Activated T-cell treated with anti-CD3 and anti-CD28 coated beads, Interleukin-2, amount 50 U/mL, for 4 hours (primary cell): ENCODE data around the gene PTPA. TPM values are rescaled to one million over a fixed set of nuclear protein-coding genes. Genes with fewer than 3 reads are reported as not detected.
A peak's percentile ranks its signal among the peaks of the same experiment; 100 is the strongest.
"Not testable (repeated sequence)": the region's sequence is repeated elsewhere in the genome, so short reads cannot be mapped to it uniquely, and the experiment has no call there.

Experiments
- ATAC-seq, 2 donors: fragments of 200-7000 bp; cut with Tn5 transposase; one replicate each; pipeline ENCODE4 v1.10.0; 2021
- DNase-seq: peaks from one replicate; pipeline ENCODE4 v3.0.0-alpha.2; 2020
- H3K27me3 Mint-ChIP-seq: one replicate; pipeline ENCODE4 v1.8.0; 2021; ENCODE audit warnings: low read depth, mixed read lengths
- H3K36me3 Mint-ChIP-seq: one replicate; pipeline ENCODE4 v1.8.0; 2022; ENCODE audit warnings: mixed read lengths; ENCODE audit not compliant: insufficient read depth
- H3K4me1 Mint-ChIP-seq: one replicate; pipeline ENCODE4 v1.8.0; 2021; ENCODE audit warnings: low read depth, mixed read lengths
- H3K4me3 Mint-ChIP-seq: one replicate; pipeline ENCODE4 v1.8.0; 2021; ENCODE audit warnings: mild to moderate bottlenecking, moderate library complexity, mixed read lengths
- H3K9me3 Mint-ChIP-seq: one replicate; pipeline ENCODE4 v1.8.0; 2021; ENCODE audit warnings: mixed read lengths
- total RNA-seq, 3 donors: library from RNA; stranded (reverse); gene quantifications; one replicate each; pipeline ENCODE4 v1.2.1, GENCODE V29; 2021

Gene PTPA
- total RNA-seq, 3 donors from 2014 or later = 80.7 to 90.2 (median 89.9) TPM

GRCh38 chr9:129111528-129112151 is 425 bp downstream of the PTPA start:
- Mint-ChIP-seq H3K36me3 (peaks cover 1% of the 10 kb centered on the region), H3K9me3 (no peaks in the 10 kb centered on the region), H3K4me3 (peak overlapping the region; percentile 95), H3K4me1 (peaks cover 27% of the 10 kb centered on the region), H3K27me3 (no peaks in the 10 kb centered on the region)
- DNase-seq (no peak), ATAC-seq (peak in 1 of 2 donors; percentile 4)

DNA sequence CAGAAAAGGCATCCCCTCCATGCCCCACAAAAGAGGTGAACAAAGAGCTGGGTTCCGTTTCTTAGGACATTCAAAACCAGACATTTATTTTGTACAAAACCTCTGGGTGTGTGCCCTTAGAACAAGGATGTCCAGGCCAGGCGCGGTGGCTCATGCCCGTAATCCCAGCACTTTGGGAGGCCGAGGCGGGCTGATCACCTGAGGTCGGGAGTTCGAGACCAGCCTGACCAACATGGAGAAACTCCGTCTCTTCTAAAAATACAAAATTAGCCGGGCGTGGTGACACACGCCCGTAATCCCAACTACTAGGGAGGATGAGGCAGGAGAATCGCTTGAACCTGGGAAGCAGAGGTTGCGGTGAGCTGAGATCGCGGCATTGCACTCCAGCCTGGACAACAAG is 1.3 kb downstream of the PTPA start:
- H3K9me3 Mint-ChIP-seq, ATAC-seq, DNase-seq, H3K36me3 Mint-ChIP-seq, H3K27me3 Mint-ChIP-seq: not testable (repeated sequence)
- H3K4me1 Mint-ChIP-seq = peaks cover 27% of the 10 kb centered on the region
- H3K4me3 Mint-ChIP-seq = peak overlapping the region; percentile 95

DNA sequence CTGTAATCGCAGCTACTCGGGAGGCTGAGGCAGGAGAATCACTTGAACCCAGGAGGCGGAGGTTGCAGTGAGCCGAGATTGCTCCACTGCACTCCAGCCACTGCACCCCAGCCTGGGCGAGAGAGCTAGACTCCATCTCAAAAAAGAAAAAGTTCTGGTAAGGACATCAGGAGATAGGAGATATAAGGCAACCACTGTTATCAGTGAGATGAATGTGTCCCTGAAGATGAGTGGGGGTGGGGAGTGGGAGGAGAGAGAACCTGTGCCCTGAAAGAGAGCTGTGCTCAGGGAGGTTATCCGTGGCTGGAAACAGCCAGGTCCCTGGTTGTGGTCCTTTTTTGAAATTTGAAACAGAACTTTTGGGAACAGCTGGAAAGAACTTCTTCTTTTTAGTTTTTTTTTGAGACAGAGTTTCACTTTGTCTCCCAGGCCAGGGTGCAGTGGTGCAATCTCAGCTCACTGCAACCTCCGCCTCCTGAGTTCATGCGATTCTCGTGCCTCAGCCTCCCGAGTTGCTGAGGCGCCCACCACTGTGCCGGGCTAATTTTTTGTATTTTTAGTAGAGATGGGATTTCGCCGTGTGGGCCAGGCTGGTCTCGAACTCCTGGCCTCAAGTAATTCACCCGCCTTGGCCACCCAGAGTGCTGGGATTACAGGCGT is 2.6 kb downstream of the PTPA start:
- H3K9me3 Mint-ChIP-seq = no peaks in the 10 kb centered on the region
- H3K4me3 Mint-ChIP-seq = no peak overlapping the region
- H3K36me3 Mint-ChIP-seq = no peaks in the 10 kb centered on the region
- ATAC-seq = no peak
- peaks cover 27% of the 10 kb centered on the region for H3K4me1 Mint-ChIP-seq
- no peak for DNase-seq
- H3K27me3 Mint-ChIP-seq = no peaks in the 10 kb centered on the region

- DNase-seq = no peak
- ATAC-seq = no peak
- H3K9me3 Mint-ChIP-seq = no peaks in the 10 kb centered on the region
- peaks cover 11% of the 10 kb centered on the region for H3K4me1 Mint-ChIP-seq
- no peak overlapping the region for H3K4me3 Mint-ChIP-seq
- H3K36me3 Mint-ChIP-seq = peaks cover 17% of the 10 kb centered on the region
- no peaks in the 10 kb centered on the region for H3K27me3 Mint-ChIP-seq
These were observed 7.6 kb downstream of the PTPA start for GRCh38 chr9:129118799-129119198.

- Mint-ChIP-seq H3K36me3 (peaks cover 22% of the 10 kb centered on the region), H3K27me3 (no peaks in the 10 kb centered on the region), H3K4me1 (no peaks in the 10 kb centered on the region), H3K9me3 (no peaks in the 10 kb centered on the region), H3K4me3 (no peak overlapping the region)
- DNase-seq (no peak), ATAC-seq (no peak)
These were observed 10.3 kb downstream of the PTPA start for GRCh38 chr9:129121483-129121882.

DNA sequence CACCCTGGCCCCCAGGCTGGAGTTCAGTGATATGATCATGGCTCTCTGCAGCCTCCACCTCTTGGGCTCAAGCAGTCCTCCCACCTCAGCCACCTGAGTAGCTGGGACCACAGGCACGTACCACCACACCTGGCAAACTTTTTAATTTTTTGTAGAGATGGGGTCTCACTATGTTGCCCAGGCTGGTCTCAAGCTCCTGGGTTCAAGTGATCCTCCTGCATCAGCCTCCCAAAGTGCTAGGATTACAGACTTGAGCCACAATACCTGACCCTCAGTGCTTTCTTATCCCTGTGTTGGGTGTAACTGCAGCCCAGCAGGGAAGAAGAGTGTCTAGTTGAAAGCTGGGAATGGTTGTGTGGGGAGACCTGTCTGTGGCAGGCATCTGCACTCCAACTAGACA is 10.9 kb downstream of the PTPA start:
- Mint-ChIP-seq H3K36me3 (peaks cover 22% of the 10 kb centered on the region), H3K27me3 (no peaks in the 10 kb centered on the region), H3K4me1 (no peaks in the 10 kb centered on the region), H3K4me3 (no peak overlapping the region), H3K9me3 (no peaks in the 10 kb centered on the region)
- no peak for DNase-seq
- no peak for ATAC-seq

GRCh38 chr9:129122976-129123375 is 11.8 kb downstream of the PTPA start:
- not testable (repeated sequence) for DNase-seq, H3K9me3 Mint-ChIP-seq, ATAC-seq, H3K4me1 Mint-ChIP-seq, H3K27me3 Mint-ChIP-seq, H3K4me3 Mint-ChIP-seq
- peaks cover 29% of the 10 kb centered on the region for H3K36me3 Mint-ChIP-seq

- no peaks in the 10 kb centered on the region for H3K27me3 Mint-ChIP-seq
- H3K4me3 Mint-ChIP-seq = no peak overlapping the region
- no peaks in the 10 kb centered on the region for H3K9me3 Mint-ChIP-seq
- H3K4me1 Mint-ChIP-seq = no peaks in the 10 kb centered on the region
- DNase-seq (no peak), ATAC-seq (no peak)
- peaks cover 31% of the 10 kb centered on the region for H3K36me3 Mint-ChIP-seq
These were observed 13.4 kb downstream of the PTPA start for GRCh38 chr9:129124506-129125069.

- peaks cover 30% of the 10 kb centered on the region for H3K36me3 Mint-ChIP-seq
- ATAC-seq (no peak), DNase-seq (no peak)
- H3K27me3 Mint-ChIP-seq = no peaks in the 10 kb centered on the region
- H3K9me3 Mint-ChIP-seq = no peaks in the 10 kb centered on the region
- no peaks in the 10 kb centered on the region for H3K4me1 Mint-ChIP-seq
- H3K4me3 Mint-ChIP-seq = no peak overlapping the region
These were observed 14.3 kb downstream of the PTPA start for GRCh38 chr9:129125478-129125877.

- Mint-ChIP-seq H3K36me3 (peaks cover 25% of the 10 kb centered on the region), H3K27me3 (no peaks in the 10 kb centered on the region), H3K4me3 (no peak overlapping the region), H3K9me3 (no peaks in the 10 kb centered on the region), H3K4me1 (peaks cover 5% of the 10 kb centered on the region)
- no peak for ATAC-seq
- no peak for DNase-seq
These were observed 15.8 kb downstream of the PTPA start for GRCh38 chr9:129126749-129127618.

DNA sequence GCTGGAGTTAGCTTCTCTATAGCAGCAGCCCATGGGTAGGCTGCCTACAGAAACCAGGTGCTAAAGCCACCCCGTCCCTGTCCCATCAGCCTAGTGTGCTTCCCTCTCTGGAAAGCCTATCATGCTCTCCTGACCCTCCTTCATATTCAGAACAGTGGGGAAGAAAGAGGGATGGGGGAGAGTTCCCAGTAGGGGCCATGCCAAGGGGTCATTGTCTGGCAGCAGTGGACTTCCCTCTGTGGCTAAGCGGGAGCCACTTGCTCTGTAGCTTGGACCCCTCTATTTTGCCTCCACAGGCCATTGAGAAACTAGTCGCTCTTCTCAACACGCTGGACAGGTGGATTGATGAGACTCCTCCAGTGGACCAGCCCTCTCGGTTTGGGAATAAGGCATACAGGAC is 17.5 kb downstream of the PTPA start:
- H3K4me1 Mint-ChIP-seq = peaks cover 6% of the 10 kb centered on the region
- no peak overlapping the region for H3K4me3 Mint-ChIP-seq
- no peaks in the 10 kb centered on the region for H3K9me3 Mint-ChIP-seq
- H3K27me3 Mint-ChIP-seq = no peaks in the 10 kb centered on the region
- no peak for ATAC-seq
- peaks cover 24% of the 10 kb centered on the region for H3K36me3 Mint-ChIP-seq
- no peak for DNase-seq

DNA sequence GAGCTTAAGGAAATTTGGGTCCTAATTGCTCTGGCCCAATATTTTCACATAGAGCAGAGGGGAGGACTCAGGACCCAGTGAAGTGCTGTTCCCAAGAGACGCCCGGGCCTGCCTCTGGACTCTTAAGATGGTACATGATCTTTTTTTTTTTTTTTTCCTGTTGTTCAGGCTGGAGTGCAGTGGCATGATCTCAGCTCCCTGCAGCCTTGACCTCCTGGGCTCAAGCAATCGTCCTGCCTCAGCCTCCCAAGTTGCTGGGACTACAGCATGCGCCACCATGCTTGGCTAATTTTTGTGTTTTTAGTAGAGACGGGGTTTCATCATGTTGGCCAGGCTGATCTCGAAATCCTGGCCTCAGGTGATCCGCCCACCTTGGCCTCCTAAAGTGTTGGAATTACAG is 19.1 kb downstream of the PTPA start:
- not testable (repeated sequence) for H3K27me3 Mint-ChIP-seq, ATAC-seq, H3K4me3 Mint-ChIP-seq, H3K4me1 Mint-ChIP-seq, H3K9me3 Mint-ChIP-seq, DNase-seq
- peaks cover 23% of the 10 kb centered on the region for H3K36me3 Mint-ChIP-seq

DNA sequence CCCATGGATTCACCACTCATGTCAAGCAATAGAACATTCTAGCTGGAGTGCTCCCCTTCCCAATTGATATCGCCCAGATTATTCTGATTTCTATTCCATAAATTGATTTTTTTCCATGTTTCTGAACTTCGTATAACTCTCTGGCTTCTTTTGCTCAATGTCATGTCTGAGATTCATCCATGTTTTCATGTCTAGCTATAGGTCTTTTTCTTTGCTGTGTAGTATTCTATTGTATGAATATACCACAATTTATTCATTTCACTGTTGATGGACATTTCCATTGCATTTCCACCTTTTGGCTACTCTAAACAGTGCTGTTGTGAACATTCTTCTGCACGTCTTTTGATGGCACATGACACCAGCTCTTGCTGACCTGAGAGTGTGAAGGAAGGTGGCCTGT is 19.6 kb downstream of the PTPA start:
- ATAC-seq = no peak
- Mint-ChIP-seq H3K36me3 (peaks cover 23% of the 10 kb centered on the region), H3K9me3 (no peaks in the 10 kb centered on the region), H3K4me1 (peaks cover 6% of the 10 kb centered on the region), H3K4me3 (no peak overlapping the region), H3K27me3 (no peaks in the 10 kb centered on the region)
- DNase-seq = no peak

GRCh38 chr9:129131300-129132145 is 20.3 kb downstream of the PTPA start:
- Mint-ChIP-seq H3K9me3 (no peaks in the 10 kb centered on the region), H3K4me3 (no peak overlapping the region), H3K27me3 (no peaks in the 10 kb centered on the region), H3K36me3 (peaks cover 23% of the 10 kb centered on the region), H3K4me1 (peaks cover 6% of the 10 kb centered on the region)
- ATAC-seq = peak; percentile 98 to 99
- peak; percentile 88 for DNase-seq
